Right lobe of liver (tissue), 6 donors: ENCODE results near the gene CGB2. TPM values are rescaled to one million over a fixed set of nuclear protein-coding genes. Genes with fewer than 3 reads are reported as not detected.

Experiments
- ATAC-seq, 4 donors: fragments of 200-7000 bp; cut with Tn5 transposase; one replicate each; pipeline ENCODE4 v1.9.1; 2020; ENCODE audit warnings: mild to moderate bottlenecking in 4 of 4, moderate library complexity in 4 of 4
- DNase-seq, 3 donors: peaks; one replicate each; pipeline ENCODE4 v3.0.0-alpha.2; 2020
- H3K27ac ChIP-seq, 3 donors: fragments of 200-600 bp; one replicate each; pipeline ENCODE4 v1.8.0; 2022
- H3K27me3 ChIP-seq, 2 donors: fragments of 200-600 bp; one replicate each; pipeline ENCODE4 v1.8.0; 2022
- H3K36me3 ChIP-seq, 4 donors: fragments of 200-600 bp; sonication (generic) in 1 of 4; one replicate each; pipeline versions ENCODE4 v1.5.1 to v1.8.0; 2017 to 2022; ENCODE audit warnings: control low read depth in 1 of 4
- H3K4me1 ChIP-seq, 4 donors: fragments of 200-600 bp; sonication (generic) in 1 of 4; one replicate each; pipeline versions ENCODE4 v1.5.1 to v1.8.0; 2017 to 2022; ENCODE audit warnings: control low read depth in 1 of 4
- H3K4me3 ChIP-seq, 3 donors: fragments of 200-600 bp; one replicate each; pipeline ENCODE4 v1.8.0; 2022
- H3K9me3 ChIP-seq, 4 donors: fragments of 200-600 bp; sonication (generic) in 1 of 4; one replicate each; pipeline versions ENCODE4 v1.5.1 to v1.8.0; 2017 to 2022; ENCODE audit warnings: control low read depth in 1 of 4
- POLR2A ChIP-seq: fragments of 450-650 bp; IDR thresholded peaks from one replicate; pipeline ENCODE4 v1.6.1; 2017; ENCODE audit warnings: antibody characterized with exemption, mild to moderate bottlenecking
- WGBS: methylation state at CpG from one replicate; pipeline ENCODE4 v1.1.6; 2018; ENCODE audit warnings: low coverage, low lambda C conversion rate; ENCODE audit not compliant: insufficient coverage; ENCODE audit errors: missing lambda C conversion rate; 5-methylcytosine and 5-hydroxymethylcytosine counted together
- intact Hi-C, 2 donors: fragments of 100-400 bp; cut with DNase I; formaldehyde crosslinking; loops; one replicate each; pipeline versions ENCODE4 v1.11.2 to v1.14.1; 2022
- total RNA-seq, 6 experiments: library from RNA; depleted of rRNA in 2 of 6; stranded (reverse); fragments of >200 nt in 2 of 6; fragmentation: NEBNext Ultra II Directional in 3 of 6; extraction: Animal tissue kit (Norgen Biotek cat#: 25700) in 3 of 6; gene quantifications; one replicate each; pipeline versions ENCODE4 v1.1.0 to v1.2.4, GENCODE V29; 2016 to 2023
- TF ChIP-seq, protein P1 (sequence below), 4 donors: fragments of 200-600 bp in 3 of 4; fragments of 450-650 bp in 1 of 4; IDR thresholded peaks; one replicate each; pipeline versions ENCODE4 v1.5.1 to v1.8.0; 2016 to 2022; ENCODE audit warnings: antibody characterized with exemption in 4 of 4, mild to moderate bottlenecking in 2 of 4
- donor health status: DM: no; HTN: yes; CAD: no.
- donor health status: DM: no; HTN: no; CAD: no.
- donor health status: DM: no; HTN: no; CAD: no.
- donor health status: DM: no; HTN: yes; CAD: no.
- donor health status: DM: no; HTN: yes; CAD: no.

Gene CGB2
- total RNA-seq, 6 experiments from 2014 or later = not detected

DNA sequence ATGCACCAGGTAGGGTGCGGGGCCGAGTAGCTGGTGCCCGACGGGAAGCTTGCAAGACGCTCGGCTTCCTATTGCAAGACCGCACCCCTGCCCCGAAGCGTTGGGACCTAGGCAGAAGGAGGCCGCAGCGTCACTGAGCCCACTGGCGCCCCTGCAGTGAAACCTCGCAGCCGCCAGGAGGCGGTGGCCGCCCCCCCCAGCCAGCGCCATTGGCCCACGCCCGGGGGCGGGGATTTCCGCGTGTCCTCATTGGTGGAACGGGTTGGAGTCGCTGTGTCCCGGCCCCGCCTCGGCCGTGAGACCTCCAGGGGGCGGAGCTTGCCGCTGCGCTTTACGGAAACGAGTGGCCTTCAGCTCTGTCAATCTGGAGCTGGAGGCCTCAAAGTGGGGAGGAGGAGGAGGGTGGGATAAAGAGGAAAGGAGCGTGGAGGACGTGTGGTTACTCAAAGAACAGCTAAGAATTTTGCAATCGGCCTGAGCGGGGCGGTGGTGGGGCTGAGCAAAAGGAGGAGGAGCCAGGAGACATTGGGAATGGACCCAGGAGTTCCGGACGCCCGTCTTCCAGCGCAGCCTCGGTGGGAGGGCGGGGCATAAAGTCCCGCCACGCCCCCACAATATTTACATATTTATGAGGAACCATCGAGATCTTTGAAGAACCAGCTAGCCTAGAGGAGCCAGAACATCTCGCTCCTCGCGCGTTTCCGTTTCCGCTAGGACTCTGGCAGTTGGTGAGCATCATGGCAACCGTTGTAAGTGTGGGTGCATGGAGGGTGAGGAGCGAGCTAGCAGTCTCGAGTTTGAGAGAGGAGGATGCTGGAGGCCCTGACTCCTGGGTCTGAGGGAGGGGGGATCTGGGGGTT is 38.3 kb upstream of the CGB2 start, which contains the start of the genes GYS1 and RUVBL2:
Gene GYS1 (minus strand): TSS at position 135 of the 860 bp plus-strand sequence. CDS start 197 bp downstream, outside the sequence.
Gene RUVBL2 (plus strand): TSS at position 713 of the 860 bp plus-strand sequence. CDS start 25 bp downstream, at position 738.
- no peaks in the 10 kb centered on the region for H3K9me3 ChIP-seq
- DNase-seq = peak; percentile 100
- intact Hi-C loops = no loop called here
- 0% methylated on average over 18 of the region's 56 CpGs for WGBS
- peak; percentile 92 for TF ChIP-seq POLR2A
- TF ChIP-seq, protein P1, sequence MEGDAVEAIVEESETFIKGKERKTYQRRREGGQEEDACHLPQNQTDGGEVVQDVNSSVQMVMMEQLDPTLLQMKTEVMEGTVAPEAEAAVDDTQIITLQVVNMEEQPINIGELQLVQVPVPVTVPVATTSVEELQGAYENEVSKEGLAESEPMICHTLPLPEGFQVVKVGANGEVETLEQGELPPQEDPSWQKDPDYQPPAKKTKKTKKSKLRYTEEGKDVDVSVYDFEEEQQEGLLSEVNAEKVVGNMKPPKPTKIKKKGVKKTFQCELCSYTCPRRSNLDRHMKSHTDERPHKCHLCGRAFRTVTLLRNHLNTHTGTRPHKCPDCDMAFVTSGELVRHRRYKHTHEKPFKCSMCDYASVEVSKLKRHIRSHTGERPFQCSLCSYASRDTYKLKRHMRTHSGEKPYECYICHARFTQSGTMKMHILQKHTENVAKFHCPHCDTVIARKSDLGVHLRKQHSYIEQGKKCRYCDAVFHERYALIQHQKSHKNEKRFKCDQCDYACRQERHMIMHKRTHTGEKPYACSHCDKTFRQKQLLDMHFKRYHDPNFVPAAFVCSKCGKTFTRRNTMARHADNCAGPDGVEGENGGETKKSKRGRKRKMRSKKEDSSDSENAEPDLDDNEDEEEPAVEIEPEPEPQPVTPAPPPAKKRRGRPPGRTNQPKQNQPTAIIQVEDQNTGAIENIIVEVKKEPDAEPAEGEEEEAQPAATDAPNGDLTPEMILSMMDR (IDR thresholded peaks at IDR 0.05) = peak; percentile 96 to 99 (median 98)
- H3K27ac ChIP-seq = peak within 1 kb of the TSS; percentile 94 to 99 (median 97)
- peak within 1 kb of the TSS; percentile 85 to 89 (median 87) for H3K4me3 ChIP-seq
- ATAC-seq = peak; percentile 87 to 95 (median 92)
- H3K4me1 ChIP-seq = peaks cover 0 to 18% (median 11%) of the 10 kb centered on the region in 4 donors
- peaks cover 0 to 5% (median 0%) of the 10 kb centered on the region in 4 donors for H3K36me3 ChIP-seq
- H3K27me3 ChIP-seq = no peaks in the 10 kb centered on the region

GRCh38 chr19:48994035-48994386 is 37.7 kb upstream of the CGB2 start:
- 2% methylated on average over 5 of the region's 13 CpGs for WGBS
- H3K36me3 ChIP-seq = no peaks in the 10 kb centered on the region
- ATAC-seq (no peak), DNase-seq (no peak)
- peaks cover 0 to 18% (median 11%) of the 10 kb centered on the region in 4 donors for H3K4me1 ChIP-seq
- TF ChIP-seq, protein P1 (IDR thresholded peaks at IDR 0.05) = no peak
- no peak for TF ChIP-seq POLR2A
- H3K27me3 ChIP-seq = no peaks in the 10 kb centered on the region
- peak overlapping the region; percentile 85 to 89 (median 87) for H3K4me3 ChIP-seq
- H3K9me3 ChIP-seq = no peaks in the 10 kb centered on the region
- peak overlapping the region; percentile 94 to 99 (median 97) for H3K27ac ChIP-seq
- intact Hi-C loops = no loop called here

GRCh38 chr19:48997972-48998371 is 33.7 kb upstream of the CGB2 start:
- Histone ChIP-seq H3K9me3 (no peaks in the 10 kb centered on the region), H3K27ac (no peak overlapping the region), H3K4me1 (peaks cover 0 to 9% (median 6%) of the 10 kb centered on the region in 4 donors), H3K36me3 (peaks cover 0 to 6% (median 0%) of the 10 kb centered on the region in 4 donors), H3K4me3 (no peak overlapping the region), H3K27me3 (no peaks in the 10 kb centered on the region)
- peak in 1 of 3 donors; percentile 52 for DNase-seq
- TF ChIP-seq, protein P1 (IDR thresholded peaks at IDR 0.05) = peak in 3 of 4 donors; percentile 32 to 52 (median 36)
- no peak for TF ChIP-seq POLR2A
- WGBS = no CpG with 5 or more reads among the region's 5 CpGs
- ATAC-seq = no peak
- intact Hi-C loops = no loop called here

DNA sequence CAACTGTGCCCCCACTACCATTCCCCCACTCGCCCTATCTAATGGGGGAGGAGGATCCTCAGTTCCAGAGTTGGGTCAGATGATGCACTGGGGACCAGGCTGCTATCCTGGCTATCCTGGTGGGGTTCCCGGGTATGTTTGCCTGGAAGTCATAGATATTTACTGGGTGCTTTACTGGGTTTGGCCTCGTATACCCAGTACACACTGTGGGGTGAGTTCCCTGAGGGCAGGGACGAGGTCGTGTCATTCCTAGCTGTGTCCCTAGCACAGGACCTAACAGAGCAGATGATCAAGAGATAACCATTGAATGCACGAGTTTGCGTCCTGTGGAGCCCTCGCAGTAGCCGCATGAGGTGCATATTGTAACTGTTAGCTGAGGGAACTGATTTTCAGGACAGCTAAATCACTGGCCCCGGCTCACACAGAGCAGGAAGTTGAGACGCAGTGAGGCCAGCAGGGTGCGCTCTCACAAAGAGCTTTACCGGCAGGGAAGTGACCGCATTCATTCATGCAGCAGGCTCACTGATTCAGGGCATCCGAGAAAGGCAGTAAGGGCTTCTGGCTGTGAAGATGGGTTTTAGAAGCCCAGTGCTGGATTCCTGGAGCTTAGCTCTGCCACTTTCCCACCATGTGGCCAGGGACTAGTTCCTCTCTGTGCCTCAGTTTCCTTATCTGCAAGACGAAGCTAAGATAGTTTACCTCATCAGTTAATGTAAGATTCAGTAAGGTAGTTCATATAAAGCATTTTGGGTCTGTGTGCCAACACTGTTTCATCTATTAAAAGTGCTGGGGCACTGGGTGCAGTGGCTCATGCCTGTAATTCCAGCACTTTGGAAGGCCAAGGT is 32.0 kb upstream of the CGB2 start:
- Histone ChIP-seq H3K27ac (no peak overlapping the region), H3K4me1 (peaks cover 0 to 2% (median under 1%) of the 10 kb centered on the region in 4 donors), H3K36me3 (peaks cover 0 to 22% (median 5%) of the 10 kb centered on the region in 4 donors), H3K9me3 (no peaks in the 10 kb centered on the region), H3K4me3 (no peak overlapping the region), H3K27me3 (no peaks in the 10 kb centered on the region)
- ATAC-seq (peak; percentile 52 to 73 (median 58)), DNase-seq (peak in 1 of 3 donors; percentile 51)
- intact Hi-C loops = no loop called here
- 16% methylated on average over 5 of the region's 16 CpGs for WGBS
- TF ChIP-seq, protein P1 (IDR thresholded peaks at IDR 0.05) = peak; percentile 34 to 58 (median 50)
- TF ChIP-seq POLR2A = no peak
